Stimulated activated naive B cell treated with anti-CD40 and anti-IgM and Interleukin-4, amounts not matched to agents 10 μg/mL and 1 μg/mL and 100 μg/mL, for 72 hours (primary cell): ENCODE measurements around the gene KCTD3.
A peak's percentile ranks its signal among the peaks of the same experiment; 100 is the strongest.

Experiments
- ATAC-seq, 2 donors: fragments of 150-1000 bp; cut with Tn5 transposase; replicated peaks; 2 replicates each; pipeline ENCODE4 v1.10.0; 2021; ENCODE audit warnings: moderate library complexity in 1 of 2
- DNase-seq: peaks from one replicate; pipeline ENCODE4 v3.0.0; 2021
- H3K27ac Mint-ChIP-seq: one replicate; pipeline ENCODE4 v1.8.0; 2022; ENCODE audit warnings: mild to moderate bottlenecking, mixed read lengths
- H3K27me3 Mint-ChIP-seq, 2 donors: one replicate each; pipeline ENCODE4 v1.8.0; 2022; ENCODE audit warnings: mixed read lengths in 2 of 2
- H3K36me3 Mint-ChIP-seq, 2 donors: one replicate each; pipeline ENCODE4 v1.8.0; 2022; ENCODE audit warnings: mixed read lengths in 2 of 2, mild to moderate bottlenecking in 1 of 2
- H3K4me1 Mint-ChIP-seq, 2 donors: one replicate each; pipeline ENCODE4 v1.8.0; 2022; ENCODE audit warnings: mixed read lengths in 2 of 2, mild to moderate bottlenecking in 1 of 2
- H3K4me3 Mint-ChIP-seq, 2 donors: one replicate each; pipeline ENCODE4 v1.8.0; 2022; ENCODE audit warnings: mild to moderate bottlenecking in 2 of 2, mixed read lengths in 2 of 2, moderate library complexity in 1 of 2
- H3K9me3 Mint-ChIP-seq, 2 donors: one replicate each; pipeline ENCODE4 v1.8.0; 2022; ENCODE audit warnings: mixed read lengths in 2 of 2, mild to moderate bottlenecking in 1 of 2

The KCTD3 gene

GRCh38 chr1:215566556-215567490 lies at the start of gene KCTD3:
KCTD3 (plus strand) TSS chr1:215567304; CDS start chr1:215567686, 382 bp downstream.
- H3K4me3 Mint-ChIP-seq = peak within 1 kb of the TSS; percentile 98 to 100
- peaks cover 11 to 20% of the 10 kb centered on the region in 2 donors for H3K4me1 Mint-ChIP-seq
- H3K27ac Mint-ChIP-seq = peak within 1 kb of the TSS; percentile 94
- ATAC-seq = peak; percentile 81 to 82
- DNase-seq = peak; percentile 31
- H3K27me3 Mint-ChIP-seq = peaks cover 7 to 8% of the 10 kb centered on the region in 2 donors
- H3K9me3 Mint-ChIP-seq = no peaks in the 10 kb centered on the region
- H3K36me3 Mint-ChIP-seq = peaks cover 2 to 3% of the 10 kb centered on the region in 2 donors

GRCh38 chr1:215517441-215517891 lies 49.6 kb upstream of the KCTD3 start:
- H3K9me3 Mint-ChIP-seq = peaks cover 0 to 6% of the 10 kb centered on the region in 2 donors
- H3K36me3 Mint-ChIP-seq = no peaks in the 10 kb centered on the region
- ATAC-seq (no peak), DNase-seq (no peak)
- H3K4me1 Mint-ChIP-seq = no peaks in the 10 kb centered on the region
- no peak overlapping the region for H3K4me3 Mint-ChIP-seq
- no peak overlapping the region for H3K27ac Mint-ChIP-seq
- no peaks in the 10 kb centered on the region for H3K27me3 Mint-ChIP-seq

GRCh38 chr1:215518594-215518993 lies 48.5 kb upstream of the KCTD3 start:
- H3K4me3 Mint-ChIP-seq = no peak overlapping the region
- no peaks in the 10 kb centered on the region for H3K36me3 Mint-ChIP-seq
- peaks cover 0 to 6% of the 10 kb centered on the region in 2 donors for H3K9me3 Mint-ChIP-seq
- no peaks in the 10 kb centered on the region for H3K4me1 Mint-ChIP-seq
- no peak overlapping the region for H3K27ac Mint-ChIP-seq
- no peaks in the 10 kb centered on the region for H3K27me3 Mint-ChIP-seq
- DNase-seq (no peak), ATAC-seq (no peak)

- H3K4me1 Mint-ChIP-seq = no peaks in the 10 kb centered on the region
- no peaks in the 10 kb centered on the region for H3K36me3 Mint-ChIP-seq
- no peak overlapping the region for H3K4me3 Mint-ChIP-seq
- ATAC-seq (no peak), DNase-seq (no peak)
- H3K9me3 Mint-ChIP-seq = no peaks in the 10 kb centered on the region
- H3K27me3 Mint-ChIP-seq = peaks cover 4 to 5% of the 10 kb centered on the region in 2 donors
- H3K27ac Mint-ChIP-seq = no peak overlapping the region
These were observed 45.8 kb upstream of the KCTD3 start for GRCh38 chr1:215521279-215521678.

- H3K27ac Mint-ChIP-seq = no peak overlapping the region
- no peak for DNase-seq
These were observed 43.8 kb upstream of the KCTD3 start for GRCh38 chr1:215523128-215523861.

GRCh38 chr1:215523906-215524305 lies 43.2 kb upstream of the KCTD3 start:
- H3K27ac Mint-ChIP-seq = no peak overlapping the region
- no peaks in the 10 kb centered on the region for H3K36me3 Mint-ChIP-seq
- ATAC-seq (no peak), DNase-seq (no peak)
- no peak overlapping the region for H3K4me3 Mint-ChIP-seq
- peaks cover 4 to 6% of the 10 kb centered on the region in 2 donors for H3K27me3 Mint-ChIP-seq
- H3K9me3 Mint-ChIP-seq = no peaks in the 10 kb centered on the region
- no peaks in the 10 kb centered on the region for H3K4me1 Mint-ChIP-seq

More at GRCh38 chr1:215523128-215523861, 43.8 kb upstream of the KCTD3 start:
- ATAC-seq = no peak
- H3K27me3 Mint-ChIP-seq = peaks cover 4 to 6% of the 10 kb centered on the region in 2 donors
- H3K4me3 Mint-ChIP-seq = no peak overlapping the region
- no peaks in the 10 kb centered on the region for H3K4me1 Mint-ChIP-seq
- H3K36me3 Mint-ChIP-seq = no peaks in the 10 kb centered on the region
- H3K9me3 Mint-ChIP-seq = no peaks in the 10 kb centered on the region

- Mint-ChIP-seq H3K27ac (no peak overlapping the region), H3K36me3 (no peaks in the 10 kb centered on the region), H3K27me3 (peaks cover 4 to 6% of the 10 kb centered on the region in 2 donors), H3K4me3 (no peak overlapping the region), H3K9me3 (no peaks in the 10 kb centered on the region), H3K4me1 (no peaks in the 10 kb centered on the region)
- ATAC-seq (peak in 1 of 2 donors; percentile 36), DNase-seq (no peak)
These were observed 40.8 kb upstream of the KCTD3 start for GRCh38 chr1:215526147-215526845.

GRCh38 chr1:215526846-215527151 lies 40.3 kb upstream of the KCTD3 start:
- Mint-ChIP-seq H3K27ac (no peak overlapping the region), H3K27me3 (peaks cover 4 to 6% of the 10 kb centered on the region in 2 donors), H3K9me3 (no peaks in the 10 kb centered on the region), H3K4me3 (no peak overlapping the region), H3K36me3 (no peaks in the 10 kb centered on the region), H3K4me1 (no peaks in the 10 kb centered on the region)
- no peak for DNase-seq
- ATAC-seq = no peak

GRCh38 chr1:215529111-215529510 lies 38.0 kb upstream of the KCTD3 start:
- H3K4me3 Mint-ChIP-seq = no peak overlapping the region
- H3K36me3 Mint-ChIP-seq = no peaks in the 10 kb centered on the region
- no peak overlapping the region for H3K27ac Mint-ChIP-seq
- ATAC-seq = no peak
- peaks cover 4 to 6% of the 10 kb centered on the region in 2 donors for H3K27me3 Mint-ChIP-seq
- no peak for DNase-seq
- no peaks in the 10 kb centered on the region for H3K9me3 Mint-ChIP-seq
- H3K4me1 Mint-ChIP-seq = no peaks in the 10 kb centered on the region

- no peak overlapping the region for H3K27ac Mint-ChIP-seq
- H3K4me3 Mint-ChIP-seq = no peak overlapping the region
- ATAC-seq = no peak
- no peaks in the 10 kb centered on the region for H3K9me3 Mint-ChIP-seq
- no peaks in the 10 kb centered on the region for H3K4me1 Mint-ChIP-seq
- no peaks in the 10 kb centered on the region for H3K36me3 Mint-ChIP-seq
- DNase-seq = no peak
- peaks cover 4 to 6% of the 10 kb centered on the region in 2 donors for H3K27me3 Mint-ChIP-seq
These were observed 37.5 kb upstream of the KCTD3 start for GRCh38 chr1:215529571-215529970.

GRCh38 chr1:215530401-215530984 lies 36.6 kb upstream of the KCTD3 start:
- Mint-ChIP-seq H3K4me1 (no peaks in the 10 kb centered on the region), H3K27me3 (peaks cover 8 to 9% of the 10 kb centered on the region in 2 donors), H3K4me3 (no peak overlapping the region), H3K27ac (no peak overlapping the region), H3K9me3 (no peaks in the 10 kb centered on the region), H3K36me3 (no peaks in the 10 kb centered on the region)
- ATAC-seq = no peak
- DNase-seq = no peak

GRCh38 chr1:215539803-215540570 lies 27.1 kb upstream of the KCTD3 start:
- Mint-ChIP-seq H3K36me3 (no peaks in the 10 kb centered on the region), H3K4me1 (no peaks in the 10 kb centered on the region), H3K4me3 (no peak overlapping the region), H3K27me3 (peaks cover 2% of the 10 kb centered on the region in 2 donors), H3K27ac (no peak overlapping the region), H3K9me3 (no peaks in the 10 kb centered on the region)
- DNase-seq (no peak), ATAC-seq (no peak)

- H3K4me1 Mint-ChIP-seq = no peaks in the 10 kb centered on the region
- ATAC-seq = no peak
- H3K4me3 Mint-ChIP-seq = no peak overlapping the region
- no peaks in the 10 kb centered on the region for H3K36me3 Mint-ChIP-seq
- no peaks in the 10 kb centered on the region for H3K27me3 Mint-ChIP-seq
- H3K9me3 Mint-ChIP-seq = no peaks in the 10 kb centered on the region
- H3K27ac Mint-ChIP-seq = no peak overlapping the region
- DNase-seq = no peak
These were observed 24.8 kb upstream of the KCTD3 start for GRCh38 chr1:215542301-215542700.
